Measurements from ENCODE around the gene ZNF135.

ZNF135 gene

GRCh38 chr19:58117841-58118575 lies 58.9 kb downstream of the ZNF135 start (continued):
- no peak for TF ChIP-seq ZNF112 (tag by site-specific recombination; IDR thresholded peaks at IDR 0.05)
- TF ChIP-seq ZNF16 (tag by site-specific recombination; IDR thresholded peaks at IDR 0.05; ENCODE audit: low read depth) = no peak
- no peak for TF ChIP-seq ZNF148 (tag by site-specific recombination; IDR thresholded peaks at IDR 0.05; ENCODE audit: borderline replicate concordance)
- no peak for TF ChIP-seq ZNF302 (tag by site-specific recombination; IDR thresholded peaks at IDR 0.05; ENCODE audit: low read depth)
- no peak for TF ChIP-seq ZNF184 (tag by site-specific recombination; IDR thresholded peaks at IDR 0.05)
- no peak for TF ChIP-seq ZNF239 (tag by site-specific recombination; IDR thresholded peaks at IDR 0.05)
- TF ChIP-seq KLF10 (tag by site-specific recombination; IDR thresholded peaks at IDR 0.05) = no peak
- TF ChIP-seq ZNF792 (tag by site-specific recombination; IDR thresholded peaks at IDR 0.05) = no peak

DNA sequence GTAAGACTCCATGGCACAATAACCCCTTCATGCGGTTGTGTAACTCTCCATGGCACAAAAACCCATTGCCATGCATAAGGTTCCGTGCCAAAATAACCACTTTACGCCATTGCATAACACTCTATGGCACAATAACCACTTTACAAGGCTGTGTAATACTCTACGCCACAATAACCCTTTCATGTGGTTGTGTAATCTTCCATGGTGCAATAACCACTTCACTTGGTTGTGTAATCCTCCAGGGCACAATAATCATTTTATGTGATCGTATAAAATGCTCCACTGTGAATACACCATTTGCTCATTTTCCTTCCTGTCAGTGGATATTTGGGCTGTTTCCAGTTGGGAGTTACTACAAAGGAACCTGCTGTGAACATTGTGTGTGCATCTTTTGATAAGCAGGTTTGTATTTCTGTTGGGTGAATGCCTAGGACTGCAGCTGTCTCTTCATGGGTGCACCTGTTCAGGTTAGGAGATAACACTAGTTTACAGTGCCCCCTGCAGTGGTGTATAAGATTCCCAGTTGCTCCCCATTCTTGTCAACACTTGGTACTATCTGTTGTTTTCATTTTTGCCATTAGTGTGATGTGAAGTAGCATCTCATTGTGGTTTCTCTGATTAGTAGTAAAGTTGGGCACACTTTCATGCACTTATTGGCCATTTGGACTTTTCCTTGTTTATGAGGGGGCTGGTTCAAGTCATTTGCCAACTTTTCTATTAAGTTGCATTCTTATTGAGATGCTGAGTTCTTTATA lies 60.1 kb downstream of the ZNF135 start:
- no peak overlapping the region for H3K4me3 ChIP-seq (ENCODE audit: low read depth, low read length)
- H3K36me3 ChIP-seq (ENCODE audit: control insufficient read depth in 2 of 2, insufficient read depth in 1 of 2, low read length in 2 of 2) = no peaks in the 10 kb centered on the region
- no peak overlapping the region for H3K27ac ChIP-seq (ENCODE audit: extremely low read depth, low read depth, low read length)
- TF ChIP-seq HOXD13 (CRISPR knock-in tag; IDR thresholded peaks at IDR 0.05; ENCODE audit: borderline replicate concordance) (no peak), ZNF416 (tag by site-specific recombination; IDR thresholded peaks at IDR 0.05) (no peak), FEZF1 (tag by site-specific recombination; IDR thresholded peaks at IDR 0.05) (no peak), TCF7L2 (IDR thresholded peaks at IDR 0.05; ENCODE audit: borderline replicate concordance, low read depth, low read length) (no peak), ZFP37 (tag by site-specific recombination; IDR thresholded peaks at IDR 0.05) (no peak), ZNF335 (tag by site-specific recombination; conservative IDR thresholded peaks at IDR 0.05) (no peak), ZNF274 (IDR thresholded peaks at IDR 0.05; ENCODE audit: low read length) (no peak), ZNF274 (tag by site-specific recombination; IDR thresholded peaks at IDR 0.05; ENCODE audit: borderline replicate concordance) (no peak), ZNF280D (tag by site-specific recombination; IDR thresholded peaks at IDR 0.05) (no peak), GLI4 (tag by site-specific recombination; IDR thresholded peaks at IDR 0.05) (no peak), SALL2 (tag by site-specific recombination; IDR thresholded peaks at IDR 0.05; ENCODE audit: borderline replicate concordance) (no peak), ZNF138 (tag by site-specific recombination; IDR thresholded peaks at IDR 0.05; ENCODE audit: borderline replicate concordance) (no peak), ZNF302 (tag by site-specific recombination; IDR thresholded peaks at IDR 0.05; ENCODE audit: low read depth) (no peak), ZNF112 (tag by site-specific recombination; IDR thresholded peaks at IDR 0.05) (no peak), ZNF654 (tag by site-specific recombination; IDR thresholded peaks at IDR 0.05; ENCODE audit: low read depth) (no peak), ZNF747 (tag by site-specific recombination; IDR thresholded peaks at IDR 0.05) (no peak), KLF17 (tag by site-specific recombination; IDR thresholded peaks at IDR 0.05) (no peak), KLF16 (tag by site-specific recombination; IDR thresholded peaks at IDR 0.05) (no peak), KLF9 (tag by site-specific recombination; IDR thresholded peaks at IDR 0.05; ENCODE audit: low read depth) (no peak), MYNN (tag by site-specific recombination; IDR thresholded peaks at IDR 0.05; ENCODE audit: borderline replicate concordance) (no peak)
- TF ChIP-seq, protein P1, sequence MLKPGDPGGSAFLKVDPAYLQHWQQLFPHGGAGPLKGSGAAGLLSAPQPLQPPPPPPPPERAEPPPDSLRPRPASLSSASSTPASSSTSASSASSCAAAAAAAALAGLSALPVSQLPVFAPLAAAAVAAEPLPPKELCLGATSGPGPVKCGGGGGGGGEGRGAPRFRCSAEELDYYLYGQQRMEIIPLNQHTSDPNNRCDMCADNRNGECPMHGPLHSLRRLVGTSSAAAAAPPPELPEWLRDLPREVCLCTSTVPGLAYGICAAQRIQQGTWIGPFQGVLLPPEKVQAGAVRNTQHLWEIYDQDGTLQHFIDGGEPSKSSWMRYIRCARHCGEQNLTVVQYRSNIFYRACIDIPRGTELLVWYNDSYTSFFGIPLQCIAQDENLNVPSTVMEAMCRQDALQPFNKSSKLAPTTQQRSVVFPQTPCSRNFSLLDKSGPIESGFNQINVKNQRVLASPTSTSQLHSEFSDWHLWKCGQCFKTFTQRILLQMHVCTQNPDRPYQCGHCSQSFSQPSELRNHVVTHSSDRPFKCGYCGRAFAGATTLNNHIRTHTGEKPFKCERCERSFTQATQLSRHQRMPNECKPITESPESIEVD (tag by site-specific recombination; IDR thresholded peaks at IDR 0.05) = no peak
- ChIA-PET POLR2A (no interaction called here), CTCF (no interaction called here)
- no peaks in the 10 kb centered on the region for H3K4me1 ChIP-seq (ENCODE audit: control insufficient read depth, insufficient read depth, low read length)
- H3K9me3 ChIP-seq (ENCODE audit: control insufficient read depth, insufficient read depth, low read depth, low read length) = peaks cover 3% of the 10 kb centered on the region; the same call in 1 of the 2 replicates

All from HEK293 (cell line).